Nasal cavity respiratory epithelium epithelial cell of viscerocranial mucosa (primary cell): ENCODE results near the gene SYCE1L. TPM values are rescaled to one million over a fixed set of nuclear protein-coding genes. Genes with fewer than 3 reads are reported as not detected.

ENCODE experiments used
- total RNA-seq: library from RNA; depleted of rRNA; stranded (reverse); fragments of >200 nt; gene quantifications from 2 replicates; pipeline ENCODE4 v1.2.3, GENCODE V29; 2014

Gene SYCE1L
- 0.14 and 0.34 TPM in 2 replicates for total RNA-seq

DNA sequence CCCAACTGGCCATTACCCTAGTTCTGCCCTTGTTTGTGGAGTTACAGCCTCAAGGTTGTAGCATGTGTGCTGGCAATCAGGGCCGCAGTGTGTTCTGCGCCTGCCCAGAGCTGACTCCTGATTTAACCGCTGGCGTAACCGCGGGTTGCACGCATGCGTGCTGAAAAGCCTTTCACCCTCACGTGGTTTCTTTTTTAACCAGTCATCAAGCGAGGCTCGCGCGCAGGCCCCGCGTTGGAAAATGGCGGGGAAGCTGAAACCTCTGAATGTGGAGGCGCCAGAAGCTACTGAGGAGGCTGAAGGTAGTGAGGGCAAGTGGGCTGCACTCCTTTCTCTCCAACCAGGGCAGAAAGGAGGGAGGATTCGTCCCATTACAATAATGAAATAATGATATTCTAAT, at the start of gene SYCE1L:
Gene SYCE1L, plus strand, starts transcription at position 198 of the 400 bp plus-strand sequence. Its CDS starts 44 bp downstream, at position 242.

GRCh38 chr16:77190478-77191258, 8.5 kb upstream of the SYCE1L start, which contains the start of gene MON1B:
Gene MON1B, plus strand, starts transcription at chr16:77191190. Its CDS starts 296 bp downstream, at chr16:77191486.

Other genes with a start within 250 kb of the SYCE1L start
- 12.8 and 14.0 TPM in 2 replicates for gene MON1B, start 8.2 kb upstream of the SYCE1L start, total RNA-seq
- not detected in 2 replicates for gene ADAMTS18, start 235.6 kb downstream of the SYCE1L start, total RNA-seq